H1 (cell line): Measurements from ENCODE around the gene NELL2. TPM values are rescaled to one million over a fixed set of nuclear protein-coding genes. Genes with fewer than 3 reads are reported as not detected.

ENCODE experiments used
- CBX5 ChIP-seq: fragments of 300-800, 300-1000 bp; sonication (generic); IDR thresholded peaks from 2 replicates; pipeline ENCODE4 v1.7.1; 2016; ENCODE audit warnings: antibody characterized with exemption, low read length, low read depth
- CHD1 ChIP-seq: IDR thresholded peaks from 2 replicates; pipeline ENCODE4 v1.6.1; 2012; ENCODE audit warnings: low read depth, low read length, improper control_type of control experiment
- CHD7 ChIP-seq: fragments of 300-600 bp; sonication (generic); IDR thresholded peaks from 2 replicates; pipeline ENCODE4 v1.7.1; 2012; ENCODE audit warnings: low read length, moderate library complexity, mild to moderate bottlenecking, inconsistent platforms; ENCODE audit not compliant: insufficient replicate concordance
- CREB1 ChIP-seq: IDR thresholded peaks from 2 replicates; pipeline ENCODE4 v1.6.1; 2012; ENCODE audit warnings: inconsistent platforms
- CTCF ChIP-seq, 3 experiments: IDR thresholded peaks; 1 replicate in 2 of 3; 2 replicates in 1 of 3; pipeline versions ENCODE4 v1.5.1 to v1.6.1; 2011; ENCODE audit warnings: low read length in 3 of 3, mild to moderate bottlenecking in 3 of 3, inconsistent platforms in 2 of 3, low read depth in 1 of 3, moderate library complexity in 1 of 3; ENCODE audit not compliant: insufficient read depth in 1 of 3; ENCODE audit errors: control extremely low read depth in 1 of 3
- EGR1 ChIP-seq: IDR thresholded peaks from 2 replicates; pipeline ENCODE4 v1.6.1; 2011; ENCODE audit warnings: low read depth, low read length, borderline replicate concordance
- JUND ChIP-seq: IDR thresholded peaks from 2 replicates; pipeline ENCODE4 v1.6.1; 2011; ENCODE audit warnings: mild to moderate bottlenecking, improper control_type of control experiment, low read length
- POU5F1 ChIP-seq: IDR thresholded peaks from 2 replicates; pipeline ENCODE4 v1.6.1; 2011; ENCODE audit warnings: low read depth, mild to moderate bottlenecking, low read length, moderate library complexity
- SUZ12 ChIP-seq: fragments of 200-600 bp; sonication (generic); IDR thresholded peaks from 2 replicates; pipeline ENCODE4 v1.6.1; 2012; ENCODE audit warnings: mild to moderate bottlenecking, inconsistent platforms, low read length, moderate library complexity, mixed read lengths
- TAF7 ChIP-seq: optimal IDR thresholded peaks from 2 replicates; pipeline ENCODE3; 2011; ENCODE audit warnings: low read depth, mild to moderate bottlenecking, inconsistent platforms, low read length, moderate library complexity, borderline replicate concordance
- polyA plus RNA-seq, 7 experiments: library from polyadenylated mRNA; depleted of rRNA in 3 of 7; stranded (reverse) in 5 of 7; unstranded in 2 of 7; fragments of >200 nt in 5 of 7; fragments of 200-250 nt in 2 of 7; gene quantifications; 1 replicate in 5 of 7; 2 replicates in 1 of 7; 4 replicates in 1 of 7; pipeline versions ENCODE4 v1.2.1 to v1.2.3, GENCODE V29; 2011 to 2013; ENCODE audit warnings: missing spikeins in 2 of 7, mixed read lengths in 2 of 7
- total RNA-seq: library from RNA; stranded (reverse); fragmentation: NEBNext Ultra II Directional; extraction: Animal tissue kit (Norgen Biotek cat#: 25700); gene quantifications from 2 replicates; pipeline ENCODE4 v1.2.1, GENCODE V29; 2021

NELL2 gene
- total and polyA plus RNA-seq, 2 of the 8 experiments (the other 6 are each of a cell fraction or from before 2014, with no cell fraction given), result 54.2 to 56.8 TPM

GRCh38 chr12:44546060-44546459 is 330.1 kb downstream of the NELL2 start (continued):
- TF ChIP-seq CHD7, result no peak
- TF ChIP-seq CTCF (IDR thresholded peaks at IDR 0.05; ENCODE audit: control extremely low read depth in 1 of 3, insufficient read depth in 1 of 3, low read depth in 1 of 3, low read length in 3 of 3), result no peak
- TF ChIP-seq SUZ12, result no peak
- no peak for TF ChIP-seq CBX5
- no peak for TF ChIP-seq CHD1
- no peak for TF ChIP-seq POU5F1
- TF ChIP-seq TAF7, result no peak
- TF ChIP-seq CREB1, result no peak
- TF ChIP-seq EGR1, result no peak
- TF ChIP-seq JUND, result no peak
